ENCODE data around the gene RNLS. TPM values are rescaled to one million over a fixed set of nuclear protein-coding genes. Genes with fewer than 3 reads are reported as not detected.

The RNLS gene
- total and polyA plus RNA-seq, 2 of the 4 experiments (the other 2 are of a cell fraction) = 4.5 to 7.0 TPM

DNA sequence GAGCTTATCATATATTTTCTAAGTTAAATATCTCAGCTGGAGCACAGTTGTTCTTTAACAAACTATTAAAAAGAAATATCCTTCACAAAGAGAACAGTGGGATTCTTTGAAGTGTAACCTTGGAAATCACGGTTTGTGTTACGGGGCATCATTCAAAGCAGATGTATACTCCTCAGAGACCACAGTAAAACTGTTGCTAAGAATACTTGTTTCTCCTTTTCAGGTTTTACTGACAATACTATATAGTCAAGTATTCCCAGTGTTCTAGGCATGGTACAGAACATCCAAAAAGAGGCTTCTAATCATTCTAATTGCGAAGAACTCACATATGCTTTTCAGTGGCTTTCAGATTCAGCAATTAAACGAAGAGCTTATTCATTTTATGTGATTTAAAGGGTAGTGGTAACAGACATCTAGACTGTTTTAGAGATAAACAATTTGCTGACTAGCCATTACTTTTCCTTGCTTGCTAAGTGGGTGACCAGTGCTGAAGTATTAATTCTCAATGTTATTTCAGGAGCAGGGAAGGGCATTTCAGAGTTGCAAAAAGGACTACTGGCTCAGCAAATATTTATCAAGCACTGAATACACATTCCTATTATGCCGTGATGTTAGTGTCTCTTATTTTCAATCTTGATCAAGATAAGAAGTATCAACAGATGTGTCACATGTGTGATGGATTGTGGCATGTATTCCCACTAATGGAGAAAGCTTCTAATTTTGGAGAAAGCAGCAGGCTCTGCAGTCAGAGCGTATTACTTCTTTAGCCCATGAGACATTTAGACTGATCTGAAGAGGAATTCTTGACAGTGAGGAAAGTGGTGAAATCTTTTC is 236.8 kb downstream of the RNLS start:
- H3K4me2 ChIP-seq (ENCODE audit: low read depth, low read length) = no peak overlapping the region
- no peaks in the 10 kb centered on the region for H3K9me3 ChIP-seq (ENCODE audit: control insufficient read depth, insufficient read depth, low read length)
- peaks cover 2% of the 10 kb centered on the region; the same call in 1 of the 2 replicates for H3K27me3 ChIP-seq (ENCODE audit: control insufficient read depth, insufficient read depth, low read length)
- H4K8ac ChIP-seq (ENCODE audit: low read depth in 2 of 2, low read length in 2 of 2) = no peak overlapping the region
- no peak overlapping the region for H3K56ac ChIP-seq (ENCODE audit: extremely low read depth, insufficient read depth, low read length)
- WGBS, 2 experiments (ENCODE audit: extremely low coverage in 2 of 2, insufficient read length in 1 of 2) = 80% methylated on average over 1 of the region's 6 CpGs; no CpG with 5 or more reads in 1 of the 2 experiments
- no peak overlapping the region for H3K27ac ChIP-seq (ENCODE audit: insufficient read depth, low read length)
- POLR2A ChIA-PET (ENCODE audit: unreplicated experiment) = no interaction called here
- no peak overlapping the region for H4K91ac ChIP-seq (ENCODE audit: insufficient read depth, low read depth, low read length)
- no peak overlapping the region for H2AK9ac ChIP-seq (replicated peaks; ENCODE audit: low read depth, low read length, poor library complexity)
- no peak overlapping the region for H3K4me3 ChIP-seq (ENCODE audit: insufficient read depth, low read depth, low read length)
- dilution Hi-C loops (cut with HindIII; ENCODE audit: low sequenced_read_pairs, unreplicated experiment) = no loop called here
- no peak for DNase-seq
- H3K18ac ChIP-seq (ENCODE audit: low read depth, low read length) = no peak overlapping the region
- TF ChIP-seq RCOR1 (IDR thresholded peaks at IDR 0.05; ENCODE audit: insufficient replicate concordance, low read length) (no peak), MAFK (IDR thresholded peaks at IDR 0.05; ENCODE audit: low read depth, low read length) (peak; percentile 65), SMC3 (IDR thresholded peaks at IDR 0.05; ENCODE audit: low read depth, low read length) (no peak), CTCF (conservative IDR thresholded peaks at IDR 0.05; ENCODE audit: low read depth, low read length) (no peak), FOS (IDR thresholded peaks at IDR 0.05; ENCODE audit: low read depth, low read length) (no peak)
- no peak overlapping the region for H2BK15ac ChIP-seq (ENCODE audit: low read depth, low read length)
- no TSS peak for BruUV-seq (replicated peaks)
- H3K4ac ChIP-seq (ENCODE audit: low read depth, low read length) = no peak overlapping the region
- H2AFZ ChIP-seq (replicated peaks; ENCODE audit: low read length, poor library complexity) = no peak overlapping the region
- no peak for ATAC-seq (ENCODE audit: low read depth)
- H3K36me3 ChIP-seq (ENCODE audit: control insufficient read depth, insufficient read depth, low read length) = no peaks in the 10 kb centered on the region
- H2AK5ac ChIP-seq (ENCODE audit: low read depth, low read length) = no peak overlapping the region
- H4K5ac ChIP-seq (ENCODE audit: low read depth, low read length) = no peak overlapping the region
- CTCF ChIA-PET = interaction anchor here (0.7 kb wide), 1 partner anchor 50 kb away, joined by 4 read pairs; no protein-coding TSS in a partner anchor
- intact Hi-C loops (cut with micrococcal nuclease) = no loop called here
- H3K9ac ChIP-seq (ENCODE audit: low read depth, low read length) = no peak overlapping the region
- no peak overlapping the region for H3K23ac ChIP-seq (ENCODE audit: low read depth, low read length)
- H2BK120ac ChIP-seq (ENCODE audit: low read depth, low read length) = no peak overlapping the region
- no peak overlapping the region for H2BK5ac ChIP-seq (ENCODE audit: low read depth, low read length, poor library complexity, severe bottlenecking)
- no peaks in the 10 kb centered on the region for H3K79me1 ChIP-seq (ENCODE audit: low read depth in 1 of 2, low read length in 2 of 2)
- in situ Hi-C loops (cut with MboI; ENCODE audit: low sequenced_read_pairs) = no loop called here
- no peak overlapping the region for H2BK20ac ChIP-seq (ENCODE audit: low read depth, low read length)
- no peaks in the 10 kb centered on the region for H4K20me1 ChIP-seq (ENCODE audit: insufficient read depth, low read length)
- no peaks in the 10 kb centered on the region for H3K4me1 ChIP-seq (ENCODE audit: control insufficient read depth, insufficient read depth, low read length)
- no peak overlapping the region for H3K14ac ChIP-seq (replicated peaks; ENCODE audit: low read depth, low read length)
- H3K9me1 ChIP-seq (ENCODE audit: insufficient read depth, low read length) = no peaks in the 10 kb centered on the region

Data from IMR-90 (cell line).